Small intestine (tissue), 7 donors: ENCODE data around the gene EDEM1. TPM values are rescaled to one million over a fixed set of nuclear protein-coding genes. Genes with fewer than 3 reads are reported as not detected.
"Not testable (repeated sequence)": the region's sequence is repeated elsewhere in the genome, so short reads cannot be mapped to it uniquely, and the experiment has no call there.

Source experiments
- DNase-seq, 2 donors: peaks; one replicate each; pipeline versions ENCODE4 v3.0.0 to v3.0.0-alpha.2; 2013
- FAIRE-seq: peaks from 2 replicates; lab custom pipeline; 2012; peaks lifted over from hg19 to GRCh38; lab: Jason Lieb, UNC
- H3K27ac ChIP-seq, 3 donors: one replicate each; pipeline ENCODE4 v1.5.1; 2013; ENCODE audit warnings: low read length in 2 of 3, mild to moderate bottlenecking in 2 of 3, control low read depth in 1 of 3, inconsistent platforms in 1 of 3, low read depth in 1 of 3, moderate library complexity in 1 of 3
- H3K27me3 ChIP-seq, 3 donors: one replicate each; pipeline ENCODE4 v1.6.1; 2013; ENCODE audit warnings: low read length in 3 of 3, inconsistent platforms in 1 of 3; ENCODE audit not compliant: control insufficient read depth in 3 of 3, insufficient read depth in 3 of 3
- H3K36me3 ChIP-seq, 3 donors: one replicate each; pipeline ENCODE4 v1.6.1; 2013; ENCODE audit warnings: low read length in 3 of 3, inconsistent platforms in 1 of 3, low read depth in 1 of 3, mild to moderate bottlenecking in 1 of 3, moderate library complexity in 1 of 3; ENCODE audit not compliant: control insufficient read depth in 3 of 3, insufficient read depth in 2 of 3
- H3K4me1 ChIP-seq, 3 donors: one replicate each; pipeline ENCODE4 v1.6.1; 2013; ENCODE audit warnings: low read length in 2 of 3, inconsistent platforms in 1 of 3, low read depth in 1 of 3, mild to moderate bottlenecking in 1 of 3, moderate library complexity in 1 of 3; ENCODE audit not compliant: control insufficient read depth in 3 of 3, insufficient read depth in 2 of 3
- H3K4me3 ChIP-seq, 3 donors: one replicate each; pipeline ENCODE4 v1.5.1; 2013; ENCODE audit warnings: low read length in 3 of 3, control low read depth in 1 of 3, inconsistent platforms in 1 of 3, low read depth in 1 of 3, mild to moderate bottlenecking in 1 of 3, moderate library complexity in 1 of 3
- H3K9me3 ChIP-seq, 2 donors: one replicate each; pipeline ENCODE4 v1.6.1; 2013; ENCODE audit warnings: low read depth in 1 of 2, low read length in 1 of 2; ENCODE audit not compliant: control insufficient read depth in 2 of 2, insufficient read depth in 1 of 2
- WGBS, 3 donors: extraction: QIAGEN DNeasy Blood & Tissue Kit; methylation state at CpG; one replicate each; pipeline ENCODE4 v1.1.7; 2013; 5-methylcytosine and 5-hydroxymethylcytosine counted together
- polyA plus RNA-seq, 4 donors: library from polyadenylated mRNA; stranded (reverse) in 3 of 4; unstranded in 1 of 4; fragments of 200-250 nt in 3 of 4; fragments of 120-200 nt in 1 of 4; gene quantifications; one replicate each; pipeline versions ENCODE4 v1.2.1 to v1.2.3, GENCODE V29; 2013
- donor health status: healthy with polysubstance abuse.
- donor health status: control.
- donor health status: control.
- donor health status: Bipolar disorder and iron deficiency.
- donor health status: healthy.

EDEM1 gene
- polyA plus RNA-seq, 4 donors = 4.0 to 27.1 (median 9.1) TPM

- no peaks in the 10 kb centered on the region for H3K4me1 ChIP-seq
- H3K4me3 ChIP-seq = no peak overlapping the region
- 53 to 75% (median 65%) methylated on average over 6 of the region's 6 CpGs for WGBS, 3 donors
- peaks cover 0 to 3% (median 0%) of the 10 kb centered on the region in 3 donors for H3K27me3 ChIP-seq
- no peaks in the 10 kb centered on the region for H3K9me3 ChIP-seq
- H3K27ac ChIP-seq = no peak overlapping the region
- H3K36me3 ChIP-seq = no peaks in the 10 kb centered on the region
- DNase-seq (peak in 1 of 2 donors; percentile 40), FAIRE-seq (no peak)
Measured at GRCh38 chr3:5232570-5232969, 45.1 kb downstream of the EDEM1 start.

- Histone ChIP-seq H3K4me3 (no peak overlapping the region), H3K36me3 (no peaks in the 10 kb centered on the region), H3K27ac (no peak overlapping the region), H3K4me1 (no peaks in the 10 kb centered on the region), H3K27me3 (peaks cover 0 to 3% (median 0%) of the 10 kb centered on the region in 3 donors), H3K9me3 (no peaks in the 10 kb centered on the region)
- 43 to 65% (median 59%) methylated on average over 2 of the region's 2 CpGs for WGBS, 3 donors
- DNase-seq = no peak
- no peak for FAIRE-seq
Measured at GRCh38 chr3:5233026-5233425, 45.5 kb downstream of the EDEM1 start.

- 90 to 95% (median 91%) methylated on average over 7 of the region's 7 CpGs for WGBS, 3 donors
Measured at GRCh38 chr3:5235655-5236054, 48.1 kb downstream of the EDEM1 start.

GRCh38 chr3:5238545-5238944 is 51.0 kb downstream of the EDEM1 start:
- Histone ChIP-seq H3K4me3 (no peak overlapping the region), H3K27ac (no peak overlapping the region), H3K27me3 (no peaks in the 10 kb centered on the region), H3K36me3 (no peaks in the 10 kb centered on the region), H3K4me1 (no peaks in the 10 kb centered on the region), H3K9me3 (peaks cover 0 to 3% of the 10 kb centered on the region in 2 donors)
- DNase-seq (no peak), FAIRE-seq (no peak)
- 63 to 71% (median 64%) methylated on average over 5 of the region's 5 CpGs for WGBS, 3 donors

More at GRCh38 chr3:5235655-5236054, 48.1 kb downstream of the EDEM1 start:
- DNase-seq (no peak), FAIRE-seq (no peak)
- Histone ChIP-seq H3K9me3 (no peaks in the 10 kb centered on the region), H3K27ac (no peak overlapping the region), H3K36me3 (no peaks in the 10 kb centered on the region), H3K4me1 (no peaks in the 10 kb centered on the region), H3K27me3 (peaks cover 0 to 3% (median 0%) of the 10 kb centered on the region in 3 donors), H3K4me3 (no peak overlapping the region)

GRCh38 chr3:5239602-5240001 is 52.1 kb downstream of the EDEM1 start:
- H3K27ac ChIP-seq = no peak overlapping the region
- no peaks in the 10 kb centered on the region for H3K4me1 ChIP-seq
- H3K36me3 ChIP-seq = no peaks in the 10 kb centered on the region
- no peak for DNase-seq
- WGBS, 3 donors = 36 to 48% (median 38%) methylated on average over 4 of the region's 4 CpGs
- peaks cover 0 to 5% of the 10 kb centered on the region in 2 donors for H3K9me3 ChIP-seq
- FAIRE-seq = no peak
- no peak overlapping the region for H3K4me3 ChIP-seq
- H3K27me3 ChIP-seq = no peaks in the 10 kb centered on the region

- FAIRE-seq (no peak), DNase-seq (no peak)
- 77 to 83% (median 82%) methylated on average over 1 of the region's 1 CpG for WGBS, 3 donors
- Histone ChIP-seq H3K27ac (no peak overlapping the region), H3K9me3 (peaks cover 0 to 5% of the 10 kb centered on the region in 2 donors), H3K36me3 (no peaks in the 10 kb centered on the region), H3K4me3 (no peak overlapping the region), H3K27me3 (no peaks in the 10 kb centered on the region), H3K4me1 (no peaks in the 10 kb centered on the region)
Measured at GRCh38 chr3:5240740-5241139, 53.2 kb downstream of the EDEM1 start.

GRCh38 chr3:5242785-5243184 is 55.3 kb downstream of the EDEM1 start:
- not testable (repeated sequence) for H3K27me3 ChIP-seq, H3K27ac ChIP-seq, FAIRE-seq, H3K36me3 ChIP-seq, DNase-seq, H3K4me1 ChIP-seq, H3K4me3 ChIP-seq, H3K9me3 ChIP-seq
- 84 to 88% (median 86%) methylated on average over 18 to 23 of the region's 23 CpGs for WGBS, 3 donors

- Histone ChIP-seq H3K36me3 (no peaks in the 10 kb centered on the region), H3K27me3 (no peaks in the 10 kb centered on the region), H3K27ac (no peak overlapping the region), H3K4me1 (no peaks in the 10 kb centered on the region), H3K4me3 (no peak overlapping the region), H3K9me3 (peaks cover 0 to 5% of the 10 kb centered on the region in 2 donors)
- no peak for DNase-seq
- no peak for FAIRE-seq
Measured at GRCh38 chr3:5245927-5246326, 58.4 kb downstream of the EDEM1 start.

GRCh38 chr3:5248822-5249221 is 61.3 kb downstream of the EDEM1 start:
- DNase-seq (no peak), FAIRE-seq (no peak)
- Histone ChIP-seq H3K4me1 (peaks cover 0 to 2% (median 0%) of the 10 kb centered on the region in 3 donors), H3K27me3 (no peaks in the 10 kb centered on the region), H3K27ac (no peak overlapping the region), H3K36me3 (no peaks in the 10 kb centered on the region), H3K9me3 (no peaks in the 10 kb centered on the region), H3K4me3 (no peak overlapping the region)
- WGBS, 3 donors = 82 to 87% (median 84%) methylated on average over 3 of the region's 3 CpGs
